GM23338 (cell line): Measurements from ENCODE around the gene CRYBB2. TPM values are rescaled to one million over a fixed set of nuclear protein-coding genes. Genes with fewer than 3 reads are reported as not detected.
"Not testable (repeated sequence)": the region's sequence is repeated elsewhere in the genome, so short reads cannot be mapped to it uniquely, and the experiment has no call there.

Experiments
- ATAC-seq: fragments of 200-7000 bp; cut with Tn5 transposase; 3 replicates; pipeline ENCODE4 v1.9.1; 2020
- DNase-seq: peaks from one replicate; pipeline ENCODE4 v3.0.0-alpha.2; 2015; ENCODE audit warnings: low spot score
- H2AFZ ChIP-seq: fragments of 200-600 bp; sonication (generic); 2 replicates; pipeline ENCODE4 v1.8.0; 2016; ENCODE audit warnings: antibody characterized with exemption, mild to moderate bottlenecking, moderate library complexity
- H3F3A ChIP-seq: fragments of 200-600 bp; sonication (generic); replicated peaks from 2 replicates; pipeline ENCODE4 v1.8.0; 2017; ENCODE audit warnings: antibody characterized with exemption, mixed run types, low read depth
- H3K27ac ChIP-seq: fragments of 200-600 bp; sonication (generic); 2 replicates; pipeline ENCODE4 v1.6.1; 2016; ENCODE audit warnings: low read depth
- H3K27me3 ChIP-seq: fragments of 200-600 bp; sonication (generic); 2 replicates; pipeline ENCODE4 v1.8.0; 2016; ENCODE audit warnings: mild to moderate bottlenecking, mixed run types, moderate library complexity; ENCODE audit not compliant: insufficient read depth
- H3K36me3 ChIP-seq: fragments of 200-600 bp; sonication (generic); 2 replicates; pipeline ENCODE4 v1.8.0; 2016; ENCODE audit warnings: mild to moderate bottlenecking; ENCODE audit not compliant: insufficient read depth
- H3K4me1 ChIP-seq: fragments of 200-600 bp; sonication (generic); 2 replicates; pipeline ENCODE4 v1.8.0; 2016; ENCODE audit warnings: mild to moderate bottlenecking, moderate library complexity; ENCODE audit not compliant: insufficient read depth
- H3K4me2 ChIP-seq: fragments of 200-600 bp; sonication (generic); 2 replicates; pipeline ENCODE4 v1.7.1; 2017; ENCODE audit warnings: mixed run types
- H3K4me3 ChIP-seq: fragments of 200-600 bp; sonication (generic); 2 replicates; pipeline ENCODE4 v1.6.1; 2016; ENCODE audit warnings: mixed run types
- H3K79me2 ChIP-seq: fragments of 200-600 bp; sonication (generic); replicated peaks from 2 replicates; pipeline ENCODE4 v1.8.0; 2017; ENCODE audit warnings: mild to moderate bottlenecking; ENCODE audit not compliant: insufficient read depth
- H3K9me2 ChIP-seq: fragments of 200-600 bp; sonication (generic); 2 replicates; pipeline ENCODE4 v1.8.0; 2017; ENCODE audit not compliant: insufficient read depth
- H4K20me1 ChIP-seq: fragments of 200-600 bp; sonication (generic); replicated peaks from 2 replicates; pipeline ENCODE4 v1.8.0; 2017; ENCODE audit warnings: mild to moderate bottlenecking; ENCODE audit not compliant: insufficient read depth
- H3K27ac Mint-ChIP-seq: 2 replicates; pipeline ENCODE4 v1.8.0; 2020; ENCODE audit warnings: inconsistent platforms, mild to moderate bottlenecking, moderate library complexity, mixed read lengths
- H3K27me3 Mint-ChIP-seq: 3 replicates; pipeline ENCODE4 v1.8.0; 2022; ENCODE audit warnings: low read depth, mild to moderate bottlenecking, moderate library complexity, mixed read lengths, inconsistent platforms; ENCODE audit not compliant: insufficient read depth, poor library complexity
- H3K36me3 Mint-ChIP-seq: 3 replicates; pipeline ENCODE4 v1.8.0; 2021; ENCODE audit warnings: low read depth, mild to moderate bottlenecking, inconsistent platforms, moderate library complexity, mixed read lengths
- H3K4me1 Mint-ChIP-seq: 3 replicates; pipeline ENCODE4 v1.8.0; 2020; ENCODE audit warnings: mild to moderate bottlenecking, inconsistent platforms, mixed read lengths
- H3K4me3 Mint-ChIP-seq: 3 replicates; pipeline ENCODE4 v1.8.0; 2021; ENCODE audit warnings: moderate library complexity, mild to moderate bottlenecking, inconsistent platforms, mixed read lengths
- H3K9me3 Mint-ChIP-seq: 3 replicates; pipeline ENCODE4 v1.8.0; 2020; ENCODE audit warnings: moderate library complexity, mild to moderate bottlenecking, inconsistent platforms, mixed read lengths
- EZH2phosphoT487 ChIP-seq: fragments of 200-600 bp; sonication (generic); IDR thresholded peaks from one replicate; pipeline ENCODE4 v1.8.1; 2018; ENCODE audit warnings: antibody characterized with exemption; ENCODE audit not compliant: unreplicated experiment
- STAT1 ChIP-seq: IDR thresholded peaks from one replicate; pipeline ENCODE4 v1.6.1; 2016; ENCODE audit warnings: antibody characterized with exemption; ENCODE audit not compliant: unreplicated experiment
- ZNF114 ChIP-seq: fragments of 250-450 bp; sonication (Bioruptor Pico); IDR thresholded peaks from 2 replicates; pipeline ENCODE4 v1.5.0; 2020; ENCODE audit warnings: mild to moderate bottlenecking, moderate library complexity
- polyA plus RNA-seq: library from polyadenylated mRNA; unstranded; fragments of >200 nt; fragmentation: Nextera tagmentation; extraction: Ambion mirVana; gene quantifications from 2 replicates; pipeline ENCODE4 v1.2.1, GENCODE V29; 2016
- total RNA-seq: library from RNA; depleted of rRNA; stranded (reverse); fragments of >200 nt; shearing (Covaris generic); gene quantifications from 2 replicates; pipeline ENCODE4 v1.2.3, GENCODE V29; 2014
- TF ChIP-seq, protein P1 (sequence below): fragments of 250-450 bp; sonication (Bioruptor Pico); IDR thresholded peaks from 2 replicates; pipeline ENCODE4 v1.5.0; 2020; ENCODE audit warnings: mild to moderate bottlenecking, moderate library complexity

Gene CRYBB2
- total and polyA plus RNA-seq, 2 experiments from 2014 or later = 0.26 to 1.0 TPM

DNA sequence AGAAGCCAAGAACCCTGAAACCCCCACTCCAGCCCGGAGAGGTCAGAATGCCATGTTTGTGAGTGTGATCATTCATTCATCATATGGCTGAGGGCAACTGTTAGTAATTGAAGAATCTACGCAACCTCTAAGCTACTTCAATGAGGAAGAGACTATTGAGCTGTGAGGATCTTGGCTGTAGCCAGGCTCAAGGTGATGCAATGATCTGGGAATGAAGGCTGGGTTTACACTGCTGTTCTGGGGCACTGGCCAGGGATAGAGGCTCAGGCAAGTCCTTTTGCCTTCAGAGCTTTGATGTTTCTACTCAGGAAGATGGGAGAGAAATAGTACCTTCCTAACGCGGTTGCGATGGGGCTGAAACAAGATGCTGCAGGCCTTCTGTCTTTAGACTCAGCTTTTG, 12.9 kb downstream of the CRYBB2 start (continued):
- TF ChIP-seq, protein P1, sequence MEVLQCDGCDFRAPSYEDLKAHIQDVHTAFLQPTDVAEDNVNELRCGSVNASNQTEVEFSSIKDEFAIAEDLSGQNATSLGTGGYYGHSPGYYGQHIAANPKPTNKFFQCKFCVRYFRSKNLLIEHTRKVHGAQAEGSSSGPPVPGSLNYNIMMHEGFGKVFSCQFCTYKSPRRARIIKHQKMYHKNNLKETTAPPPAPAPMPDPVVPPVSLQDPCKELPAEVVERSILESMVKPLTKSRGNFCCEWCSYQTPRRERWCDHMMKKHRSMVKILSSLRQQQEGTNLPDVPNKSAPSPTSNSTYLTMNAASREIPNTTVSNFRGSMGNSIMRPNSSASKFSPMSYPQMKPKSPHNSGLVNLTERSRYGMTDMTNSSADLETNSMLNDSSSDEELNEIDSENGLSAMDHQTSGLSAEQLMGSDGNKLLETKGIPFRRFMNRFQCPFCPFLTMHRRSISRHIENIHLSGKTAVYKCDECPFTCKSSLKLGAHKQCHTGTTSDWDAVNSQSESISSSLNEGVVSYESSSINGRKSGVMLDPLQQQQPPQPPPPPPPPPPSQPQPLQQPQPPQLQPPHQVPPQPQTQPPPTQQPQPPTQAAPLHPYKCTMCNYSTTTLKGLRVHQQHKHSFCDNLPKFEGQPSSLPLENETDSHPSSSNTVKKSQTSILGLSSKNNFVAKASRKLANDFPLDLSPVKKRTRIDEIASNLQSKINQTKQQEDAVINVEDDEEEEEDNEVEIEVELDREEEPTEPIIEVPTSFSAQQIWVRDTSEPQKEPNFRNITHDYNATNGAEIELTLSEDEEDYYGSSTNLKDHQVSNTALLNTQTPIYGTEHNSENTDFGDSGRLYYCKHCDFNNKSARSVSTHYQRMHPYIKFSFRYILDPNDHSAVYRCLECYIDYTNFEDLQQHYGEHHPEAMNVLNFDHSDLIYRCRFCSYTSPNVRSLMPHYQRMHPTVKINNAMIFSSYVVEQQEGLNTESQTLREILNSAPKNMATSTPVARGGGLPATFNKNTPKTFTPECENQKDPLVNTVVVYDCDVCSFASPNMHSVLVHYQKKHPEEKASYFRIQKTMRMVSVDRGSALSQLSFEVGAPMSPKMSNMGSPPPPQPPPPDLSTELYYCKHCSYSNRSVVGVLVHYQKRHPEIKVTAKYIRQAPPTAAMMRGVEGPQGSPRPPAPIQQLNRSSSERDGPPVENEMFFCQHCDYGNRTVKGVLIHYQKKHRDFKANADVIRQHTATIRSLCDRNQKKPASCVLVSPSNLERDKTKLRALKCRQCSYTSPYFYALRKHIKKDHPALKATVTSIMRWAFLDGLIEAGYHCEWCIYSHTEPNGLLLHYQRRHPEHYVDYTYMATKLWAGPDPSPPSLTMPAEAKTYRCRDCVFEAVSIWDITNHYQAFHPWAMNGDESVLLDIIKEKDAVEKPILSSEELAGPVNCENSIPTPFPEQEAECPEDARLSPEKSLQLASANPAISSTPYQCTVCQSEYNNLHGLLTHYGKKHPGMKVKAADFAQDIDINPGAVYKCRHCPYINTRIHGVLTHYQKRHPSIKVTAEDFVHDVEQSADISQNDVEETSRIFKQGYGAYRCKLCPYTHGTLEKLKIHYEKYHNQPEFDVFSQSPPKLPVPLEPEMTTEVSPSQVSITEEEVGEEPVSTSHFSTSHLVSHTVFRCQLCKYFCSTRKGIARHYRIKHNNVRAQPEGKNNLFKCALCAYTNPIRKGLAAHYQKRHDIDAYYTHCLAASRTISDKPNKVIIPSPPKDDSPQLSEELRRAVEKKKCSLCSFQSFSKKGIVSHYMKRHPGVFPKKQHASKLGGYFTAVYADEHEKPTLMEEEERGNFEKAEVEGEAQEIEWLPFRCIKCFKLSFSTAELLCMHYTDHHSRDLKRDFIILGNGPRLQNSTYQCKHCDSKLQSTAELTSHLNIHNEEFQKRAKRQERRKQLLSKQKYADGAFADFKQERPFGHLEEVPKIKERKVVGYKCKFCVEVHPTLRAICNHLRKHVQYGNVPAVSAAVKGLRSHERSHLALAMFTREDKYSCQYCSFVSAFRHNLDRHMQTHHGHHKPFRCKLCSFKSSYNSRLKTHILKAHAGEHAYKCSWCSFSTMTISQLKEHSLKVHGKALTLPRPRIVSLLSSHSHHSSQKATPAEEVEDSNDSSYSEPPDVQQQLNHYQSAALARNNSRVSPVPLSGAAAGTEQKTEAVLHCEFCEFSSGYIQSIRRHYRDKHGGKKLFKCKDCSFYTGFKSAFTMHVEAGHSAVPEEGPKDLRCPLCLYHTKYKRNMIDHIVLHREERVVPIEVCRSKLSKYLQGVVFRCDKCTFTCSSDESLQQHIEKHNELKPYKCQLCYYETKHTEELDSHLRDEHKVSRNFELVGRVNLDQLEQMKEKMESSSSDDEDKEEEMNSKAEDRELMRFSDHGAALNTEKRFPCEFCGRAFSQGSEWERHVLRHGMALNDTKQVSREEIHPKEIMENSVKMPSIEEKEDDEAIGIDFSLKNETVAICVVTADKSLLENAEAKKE (CRISPR knock-in tag) = no peak
- TF ChIP-seq STAT1 (no peak), EZH2phosphoT487 (no peak), ZNF114 (no peak)

DNA sequence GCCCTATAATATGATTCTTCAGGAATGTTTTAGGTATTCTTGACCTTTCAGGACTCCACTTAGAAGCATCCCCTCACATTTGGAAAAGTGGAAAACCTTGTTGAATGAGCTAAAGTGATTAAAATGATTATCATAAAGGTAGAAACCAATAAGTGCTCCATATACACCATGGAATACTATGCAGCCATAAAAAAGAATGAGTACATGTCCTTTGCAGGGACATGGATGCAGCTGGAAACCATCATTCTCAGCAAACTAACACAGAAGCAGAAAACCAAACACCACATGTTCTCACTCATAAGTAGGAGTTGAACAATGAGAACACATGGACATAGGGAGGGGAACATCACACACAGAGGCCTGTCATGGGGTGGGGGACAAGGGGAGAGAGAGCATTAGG, 14.3 kb downstream of the CRYBB2 start:
- not testable (repeated sequence) for H3K27me3 Mint-ChIP-seq, H4K20me1 ChIP-seq, H2AFZ ChIP-seq, H3K36me3 Mint-ChIP-seq, H3F3A ChIP-seq, H3K4me1 ChIP-seq, H3K4me3 ChIP-seq, DNase-seq, H3K27ac ChIP-seq, H3K4me2 ChIP-seq, H3K9me2 ChIP-seq, H3K4me3 Mint-ChIP-seq, H3K36me3 ChIP-seq, ATAC-seq, H3K9me3 Mint-ChIP-seq, H3K27ac Mint-ChIP-seq, H3K79me2 ChIP-seq, H3K27me3 ChIP-seq, H3K4me1 Mint-ChIP-seq
